NCI-H2196 treated with DMSO at 0.1 percent for 48 hours (cell line): ENCODE data around the gene RWDD1.
A peak's percentile ranks its signal among the peaks of the same experiment; 100 is the strongest.
"Not testable (repeated sequence)": the region's sequence is repeated elsewhere in the genome, so short reads cannot be mapped to it uniquely, and the experiment has no call there.

Experiments
- DNase-seq: peaks from one replicate; lab custom pipeline; 2025; ENCODE audit not compliant: unreplicated experiment; lab: John Stamatoyannopoulos, UW

Gene RWDD1

GRCh38 chr6:116603916-116604315 lies 32.6 kb downstream of the RWDD1 start:
- DNase-seq, result not testable (repeated sequence)

GRCh38 chr6:116604868-116605267 lies 33.6 kb downstream of the RWDD1 start:
- not testable (repeated sequence) for DNase-seq

- no peak for DNase-seq
Measured at GRCh38 chr6:116605935-116606334, 34.6 kb downstream of the RWDD1 start.

- no peak for DNase-seq
Measured at GRCh38 chr6:116611056-116611455, 39.8 kb downstream of the RWDD1 start.

- peak; percentile 94 for DNase-seq
Measured at GRCh38 chr6:116615937-116616736, 44.8 kb downstream of the RWDD1 start, which contains the start of gene RSPH4A. RSPH4A (plus strand) TSS chr6:116616479; CDS start chr6:116616624, 145 bp downstream.

- no peak for DNase-seq
Measured at GRCh38 chr6:116616737-116617053, 45.4 kb downstream of the RWDD1 start.

GRCh38 chr6:116624036-116624805 lies 52.9 kb downstream of the RWDD1 start:
- no peak for DNase-seq

- DNase-seq, result no peak
Measured at GRCh38 chr6:116625872-116626271, 54.6 kb downstream of the RWDD1 start.

- DNase-seq, result no peak
Measured at GRCh38 chr6:116629563-116629981, 58.3 kb downstream of the RWDD1 start.

GRCh38 chr6:116631379-116631990 lies 60.2 kb downstream of the RWDD1 start:
- DNase-seq, result peak; percentile 36

- DNase-seq, result no peak
Measured at GRCh38 chr6:116633685-116634084, 62.4 kb downstream of the RWDD1 start.
